Activated T-helper 1 cell treated with anti-CD3 and anti-CD28 coated beads, Interleukin-2, amount 50 U/mL, for 16 hours (primary cell): ENCODE results near the gene EFCC1.

ENCODE experiments used
- DNase-seq, 2 donors: peaks; one replicate each; pipeline ENCODE4 v3.0.0-alpha.2; 2020; ENCODE audit warnings: low read depth in 1 of 2, low spot score in 1 of 2

Gene EFCC1, protein sequence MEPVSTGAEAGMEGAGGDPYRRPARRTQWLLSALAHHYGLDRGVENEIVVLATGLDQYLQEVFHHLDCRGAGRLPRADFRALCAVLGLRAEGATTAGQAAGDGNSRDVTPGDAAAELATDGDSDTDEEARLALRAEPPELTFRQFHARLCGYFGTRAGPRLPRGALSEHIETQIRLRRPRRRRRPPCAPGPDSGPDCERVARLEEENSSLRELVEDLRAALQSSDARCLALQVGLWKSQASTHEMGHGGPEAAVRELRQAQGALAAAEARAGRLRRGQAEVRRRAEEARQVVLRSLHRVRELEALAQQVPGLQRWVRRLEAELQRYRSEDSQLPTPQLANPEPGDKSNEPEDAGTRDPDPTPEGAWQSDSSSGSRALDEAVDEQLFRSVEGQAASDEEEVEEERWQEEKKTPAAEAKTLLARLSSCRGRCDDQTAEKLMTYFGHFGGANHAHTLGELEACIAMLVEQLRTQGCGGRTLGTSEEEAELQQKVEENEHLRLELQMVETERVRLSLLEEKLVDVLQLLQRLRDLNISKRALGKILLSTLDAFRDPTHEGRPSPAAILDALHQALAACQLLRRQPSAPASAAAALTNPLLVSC

DNA sequence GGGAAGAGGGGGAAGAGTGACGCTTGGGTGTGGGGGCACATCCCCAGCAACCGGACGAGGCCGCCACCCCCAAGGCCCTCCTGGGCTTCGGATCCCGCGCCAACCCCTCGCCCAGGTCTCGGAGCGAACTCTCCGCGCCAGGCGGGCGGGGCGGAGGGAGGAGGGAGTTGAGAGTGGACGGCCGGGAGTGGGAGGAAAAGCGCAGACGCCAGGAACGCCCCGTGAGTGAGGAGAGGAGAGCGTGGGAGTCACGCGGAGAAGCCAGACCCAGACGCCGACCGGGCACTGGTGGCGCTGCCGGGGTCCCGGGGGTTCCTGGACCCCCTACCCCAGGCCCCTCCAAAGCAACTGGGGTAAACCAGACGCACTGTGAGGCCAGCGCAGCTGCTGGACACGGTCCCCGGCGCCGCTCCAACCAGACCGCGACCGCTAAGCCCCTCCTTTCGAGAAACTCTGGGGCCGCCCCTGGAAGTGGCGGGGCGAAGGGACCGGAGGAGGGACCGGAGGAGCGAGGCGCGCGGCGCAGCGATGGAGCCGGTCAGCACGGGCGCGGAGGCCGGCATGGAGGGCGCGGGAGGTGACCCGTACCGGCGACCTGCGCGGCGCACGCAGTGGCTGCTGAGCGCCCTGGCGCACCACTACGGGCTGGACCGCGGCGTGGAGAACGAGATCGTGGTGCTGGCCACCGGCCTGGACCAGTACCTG, at the start of gene EFCC1:
TSS of gene EFCC1 (plus strand) at position 204 of the 705 bp plus-strand sequence. CDS start at position 529, 325 bp downstream.
- no peak for DNase-seq

DNA sequence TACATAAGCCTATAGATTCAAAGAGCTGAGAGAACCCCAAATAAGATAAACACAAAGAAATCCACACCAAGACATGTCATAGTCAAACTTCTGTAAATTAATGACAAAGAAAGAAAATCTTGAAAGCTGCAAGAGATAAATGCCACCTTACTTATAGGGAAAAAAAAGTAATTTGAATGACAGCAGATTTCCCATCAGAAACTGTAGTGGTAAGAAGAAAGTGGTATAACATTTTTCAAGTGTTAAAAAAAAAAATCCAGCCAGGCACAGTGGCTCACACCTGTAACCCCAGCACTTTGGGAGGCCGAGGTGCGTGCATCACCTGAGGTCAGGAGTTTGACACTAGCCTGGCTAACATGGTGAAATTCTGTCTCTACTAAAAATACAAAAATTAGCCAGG, 44.7 kb upstream of the EFCC1 start:
- DNase-seq = no peak

DNA sequence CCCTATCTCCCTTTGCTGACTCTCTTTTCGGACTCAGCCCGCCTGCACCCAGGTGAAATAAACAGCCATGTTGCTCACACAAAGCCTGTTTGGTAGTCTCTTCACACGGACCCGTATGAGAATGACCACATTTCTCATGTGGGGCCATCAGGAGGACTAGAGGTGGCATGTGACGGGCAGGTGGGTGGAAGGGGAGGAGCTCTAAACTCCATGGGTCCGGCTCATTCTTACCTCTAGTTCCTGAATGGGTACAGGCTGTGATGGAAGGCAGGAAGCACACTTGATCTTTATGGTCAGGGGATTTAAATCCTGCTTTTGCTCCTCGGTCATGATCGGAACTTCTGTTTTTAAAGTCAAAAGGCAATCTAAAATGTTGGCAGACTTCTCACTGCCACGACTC, 35.8 kb upstream of the EFCC1 start:
- DNase-seq = no peak

GRCh38 chr3:128965818-128966217, 35.3 kb upstream of the EFCC1 start:
- no peak for DNase-seq

- DNase-seq = no peak
These were observed 33.3 kb upstream of the EFCC1 start for GRCh38 chr3:128967748-128968355.

DNA sequence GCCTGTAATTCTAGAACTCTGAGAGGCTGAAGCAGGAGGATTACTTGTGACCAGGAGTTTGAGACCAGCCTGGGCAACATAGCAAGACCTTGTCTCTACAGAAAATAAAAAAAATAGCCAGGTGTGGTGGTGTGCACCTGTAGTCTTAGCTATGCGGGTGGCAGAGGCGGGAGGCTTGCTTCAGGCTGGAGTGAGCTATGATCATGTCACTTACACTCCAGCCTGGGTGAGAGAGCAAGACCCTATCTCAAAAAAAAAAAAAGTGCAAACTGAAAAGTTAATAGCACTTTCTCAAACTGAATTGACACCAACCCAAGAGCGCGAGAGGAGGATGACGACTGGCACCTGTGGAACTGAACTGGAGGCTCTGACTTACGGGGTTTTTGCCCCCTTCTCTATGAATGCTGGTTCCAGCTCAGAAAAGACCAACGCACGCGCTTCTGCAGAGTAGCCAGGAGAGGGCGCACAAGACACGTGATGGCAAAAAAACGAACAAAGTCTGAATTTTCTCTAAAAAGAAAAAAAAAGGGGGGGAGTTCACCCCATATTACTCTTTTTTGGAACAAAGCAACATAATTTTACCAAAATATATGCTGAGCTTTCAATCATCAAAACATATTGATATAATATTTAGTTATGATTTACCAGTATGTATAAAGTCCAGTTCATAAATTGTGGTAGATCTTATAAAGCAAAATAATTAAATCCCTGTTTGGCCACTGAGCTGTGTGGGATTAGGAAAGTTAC, 30.9 kb upstream of the EFCC1 start:
- DNase-seq = peak; percentile 32

DNA sequence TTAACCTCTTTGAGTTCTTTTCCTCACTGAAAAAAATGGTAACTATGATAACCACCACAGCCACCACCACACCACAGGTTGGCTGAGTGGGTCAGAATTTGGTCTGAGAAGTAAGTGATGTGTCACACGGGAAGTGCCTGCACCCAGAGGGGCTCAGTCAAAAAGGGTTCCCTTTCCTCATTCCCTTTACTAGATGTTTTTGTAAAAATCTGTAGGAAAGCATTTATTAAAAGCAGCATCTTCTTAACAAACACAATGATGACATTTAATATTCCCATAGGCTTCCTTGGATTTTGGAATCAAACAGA, 30.4 kb upstream of the EFCC1 start:
- DNase-seq = no peak

DNA sequence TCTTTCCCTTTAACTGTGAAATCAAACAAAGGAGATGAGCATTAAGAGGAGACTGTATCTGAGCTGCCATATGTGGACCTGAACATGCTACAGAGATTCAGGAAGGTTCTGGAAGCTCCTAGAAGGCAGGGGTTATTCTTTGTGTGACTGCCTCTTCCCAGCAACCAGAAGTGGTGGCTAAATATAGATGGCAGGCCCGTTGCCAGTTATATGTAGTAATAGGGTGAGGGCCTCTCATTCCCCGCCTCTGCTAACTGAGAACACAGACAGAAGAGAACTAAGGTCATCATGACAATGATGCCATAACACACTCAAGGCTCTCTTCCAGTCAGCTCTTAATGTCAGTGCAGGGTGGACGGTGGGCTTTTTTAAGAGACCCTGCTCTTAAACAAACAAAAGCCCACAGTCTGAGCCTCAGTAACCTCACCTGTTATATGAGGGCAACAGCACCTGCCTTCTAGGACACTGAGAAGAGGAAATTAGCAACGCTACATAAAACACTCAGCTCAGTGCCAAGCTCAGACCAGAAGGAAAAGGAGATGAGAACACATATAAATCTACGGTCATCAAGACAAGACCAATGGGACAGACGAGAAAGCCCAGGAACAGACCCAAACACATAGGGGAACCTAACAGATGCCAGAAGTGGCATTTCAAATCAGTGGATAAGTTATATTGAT, 29.5 kb upstream of the EFCC1 start:
- no peak for DNase-seq

DNA sequence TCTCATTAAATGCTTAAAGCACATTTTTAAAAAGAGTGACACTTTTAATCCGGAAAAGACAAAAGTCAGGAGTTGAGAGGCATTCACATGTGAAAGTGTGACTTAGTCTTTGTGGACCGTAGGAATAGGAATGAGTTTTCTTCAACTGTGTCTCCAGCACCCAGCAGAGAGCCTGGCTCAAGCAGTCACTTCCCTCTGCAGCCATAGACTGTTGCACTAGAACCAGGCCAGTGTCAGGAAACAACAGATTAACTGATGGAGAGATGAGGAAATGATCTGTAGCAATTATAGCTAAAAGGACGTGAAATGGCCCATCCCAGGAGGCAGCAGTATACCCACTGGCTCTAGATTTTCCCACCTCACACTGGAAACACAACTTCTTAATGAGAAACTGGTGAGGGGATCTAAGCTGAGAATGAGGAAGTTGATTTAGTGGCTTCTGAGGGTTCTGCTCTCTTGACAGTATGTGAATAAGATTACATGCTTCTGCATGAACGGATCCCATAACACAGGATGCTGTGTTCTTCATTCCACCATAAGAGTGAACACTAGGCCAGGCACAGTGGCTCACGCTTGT, 27.0 kb upstream of the EFCC1 start:
- DNase-seq = no peak

GRCh38 chr3:128975276-128975675, 25.8 kb upstream of the EFCC1 start:
- DNase-seq = no peak

GRCh38 chr3:128983293-128984069, 17.6 kb upstream of the EFCC1 start:
- no peak for DNase-seq

GRCh38 chr3:128984596-128984995, 16.5 kb upstream of the EFCC1 start:
- DNase-seq = no peak

- no peak for DNase-seq
These were observed 13.6 kb upstream of the EFCC1 start for GRCh38 chr3:128987302-128988100.

- DNase-seq = no peak
These were observed 12.8 kb upstream of the EFCC1 start for GRCh38 chr3:128988286-128988685.

GRCh38 chr3:128991355-128991895, 9.7 kb upstream of the EFCC1 start:
- DNase-seq = no peak

DNA sequence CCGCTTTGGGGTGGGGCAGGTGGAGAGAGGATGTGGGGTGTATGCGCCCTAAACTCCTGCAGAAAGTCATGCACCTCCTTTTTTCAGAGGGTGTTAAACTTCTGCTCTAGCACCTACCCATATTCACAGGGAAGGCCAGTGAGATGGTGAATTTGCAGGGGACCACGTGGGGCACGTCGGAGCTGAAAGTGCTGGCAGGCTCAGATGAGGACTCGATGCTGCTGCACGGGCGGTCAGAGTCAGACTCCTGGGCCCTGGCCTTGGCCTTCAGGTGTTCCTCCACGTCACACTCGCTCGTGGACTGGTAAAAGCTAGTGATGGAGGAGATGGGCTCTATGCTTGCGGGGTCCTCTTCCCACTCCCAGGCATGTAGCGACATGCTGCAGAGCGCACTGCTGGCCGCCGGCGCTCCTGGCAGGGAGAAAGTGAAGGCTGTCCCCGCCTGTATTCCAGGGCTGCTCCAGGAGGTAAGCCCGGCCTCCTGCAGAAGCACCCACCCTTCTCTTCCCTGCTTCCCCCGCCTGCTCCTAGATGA, 8.1 kb upstream of the EFCC1 start:
- DNase-seq = no peak

DNA sequence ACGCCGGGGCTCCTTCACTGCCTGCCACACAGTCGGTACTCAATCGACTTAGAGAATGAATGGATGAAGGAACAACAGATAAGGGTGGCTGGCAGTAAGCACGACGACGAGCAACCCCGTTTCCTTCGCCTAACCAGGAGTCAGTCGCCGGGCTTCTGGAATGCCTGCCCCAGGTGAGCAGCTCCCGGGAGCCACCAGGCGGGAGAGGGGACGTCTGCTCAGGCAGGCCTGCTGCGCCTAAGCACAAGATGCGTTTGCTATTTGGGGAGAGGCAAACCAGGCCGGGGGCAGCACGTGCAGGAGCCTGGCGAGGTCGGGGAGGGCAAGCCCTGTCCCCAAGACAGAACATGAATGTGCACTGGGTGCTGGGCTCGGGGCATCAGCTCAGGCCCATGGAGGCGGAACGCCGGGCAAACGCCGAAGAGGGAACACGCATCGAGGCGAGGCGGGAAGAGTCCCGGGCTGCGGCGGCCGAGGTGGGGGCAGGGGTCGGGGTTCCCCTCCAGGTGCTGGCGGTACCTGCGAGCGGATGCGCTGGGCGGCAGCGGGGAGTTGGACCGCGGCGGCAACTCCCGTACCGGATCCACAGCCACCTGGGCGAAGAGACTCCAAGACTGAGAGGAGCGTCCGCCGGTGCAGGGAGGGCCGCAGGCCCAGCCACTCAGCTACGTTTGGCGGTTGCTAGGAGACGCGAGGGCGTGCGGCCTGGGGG, 7.5 kb upstream of the EFCC1 start, which contains the start of gene CFAP92:
TSS of gene CFAP92 (minus strand) at position 616 of the 712 bp plus-strand sequence. CDS start 772 bp downstream, outside the sequence.
- DNase-seq = peak; percentile 83 to 86
